SK-N-SH treated with all-trans-retinoic acid at 6 μM for 48 hours (cell line): ENCODE measurements around the gene HIP1.

ENCODE experiments used
- ATAC-seq: fragments of 200-7000 bp; cut with Tn5 transposase; 3 replicates; pipeline ENCODE4 v1.9.1; 2020; ENCODE audit warnings: mild to moderate bottlenecking, moderate library complexity
- ARNTL ChIP-seq: fragments of 450-650 bp; formaldehyde crosslinking; IDR thresholded peaks from 2 replicates; pipeline ENCODE4 v1.5.0; 2020; ENCODE audit warnings: low read depth, mild to moderate bottlenecking, moderate library complexity, borderline replicate concordance
- BACH2 ChIP-seq: fragments of 250-450 bp; sonication (Bioruptor Pico); IDR thresholded peaks from 2 replicates; pipeline ENCODE4 v1.9.0; 2021; ENCODE audit warnings: mild to moderate bottlenecking, borderline replicate concordance
- CREB5 ChIP-seq: fragments of 250-450 bp; sonication (Bioruptor Pico); IDR thresholded peaks from 2 replicates; pipeline ENCODE4 v1.5.1; 2020; ENCODE audit warnings: low read depth, mild to moderate bottlenecking, moderate library complexity
- CSDC2 ChIP-seq: fragments of 250-450 bp; sonication (Bioruptor Pico); IDR thresholded peaks from 2 replicates; pipeline ENCODE4 v1.5.0; 2020; ENCODE audit warnings: mild to moderate bottlenecking, moderate library complexity
- CSRNP3 ChIP-seq: fragments of 250-450 bp; sonication (Bioruptor Pico); IDR thresholded peaks from 2 replicates; pipeline ENCODE4 v1.5.1; 2021; ENCODE audit warnings: mild to moderate bottlenecking, moderate library complexity
- ESRRG ChIP-seq: fragments of 250-450 bp; sonication (Bioruptor Pico); IDR thresholded peaks from 2 replicates; pipeline ENCODE4 v1.6.1; 2021; ENCODE audit warnings: mild to moderate bottlenecking
- GLIS3 ChIP-seq: fragments of 250-450 bp; sonication (Bioruptor Pico); IDR thresholded peaks from 2 replicates; pipeline ENCODE4 v1.5.0; 2020; ENCODE audit warnings: mild to moderate bottlenecking, moderate library complexity
- OSR1 ChIP-seq: fragments of 250-450 bp; sonication (Bioruptor Pico); IDR thresholded peaks from 2 replicates; pipeline ENCODE4 v1.8.0; 2022; ENCODE audit warnings: moderate library complexity, mild to moderate bottlenecking, inconsistent platforms
- PATZ1 ChIP-seq: fragments of 250-450 bp; sonication (Bioruptor Pico); IDR thresholded peaks from 2 replicates; pipeline ENCODE4 v1.8.0; 2020; ENCODE audit warnings: mild to moderate bottlenecking, moderate library complexity, borderline replicate concordance
- POU6F1 ChIP-seq: fragments of 250-450 bp; sonication (Bioruptor Pico); IDR thresholded peaks from 2 replicates; pipeline ENCODE4 v1.8.0; 2021; ENCODE audit warnings: low read depth, mild to moderate bottlenecking, moderate library complexity, borderline replicate concordance
- RARB ChIP-seq: fragments of 250-450 bp; sonication (Bioruptor Pico); IDR thresholded peaks from 2 replicates; pipeline ENCODE4 v1.8.0; 2021; ENCODE audit warnings: mild to moderate bottlenecking, moderate library complexity
- TCF4 ChIP-seq: fragments of 250-450 bp; sonication (Bioruptor Pico); IDR thresholded peaks from 2 replicates; pipeline ENCODE4 v1.8.0; 2021; ENCODE audit warnings: mild to moderate bottlenecking, moderate library complexity, borderline replicate concordance
- TOX ChIP-seq: fragments of 250-450 bp; sonication (Bioruptor Pico); IDR thresholded peaks from 2 replicates; pipeline ENCODE4 v1.8.0; 2021; ENCODE audit warnings: mild to moderate bottlenecking, moderate library complexity, borderline replicate concordance
- TSHZ2 ChIP-seq: fragments of 250-450 bp; sonication (Bioruptor Pico); IDR thresholded peaks from 2 replicates; pipeline ENCODE4 v1.5.0; 2020; ENCODE audit warnings: mild to moderate bottlenecking, moderate library complexity
- ZC3H10 ChIP-seq: fragments of 250-450 bp; sonication (Bioruptor Pico); IDR thresholded peaks from 2 replicates; pipeline ENCODE4 v1.5.1; 2021; ENCODE audit warnings: mild to moderate bottlenecking, moderate library complexity
- ZFP30 ChIP-seq: fragments of 450-650 bp; formaldehyde crosslinking; IDR thresholded peaks from 2 replicates; pipeline ENCODE4 v1.5.0; 2022; ENCODE audit warnings: mild to moderate bottlenecking, moderate library complexity
- ZNF565 ChIP-seq: fragments of 450-650 bp; formaldehyde crosslinking; conservative IDR thresholded peaks from 2 replicates; pipeline ENCODE4 v1.5.0; 2020; ENCODE audit warnings: low read depth, mild to moderate bottlenecking, moderate library complexity
- ZNF70 ChIP-seq: fragments of 450-650 bp; formaldehyde crosslinking; IDR thresholded peaks from 2 replicates; pipeline ENCODE4 v1.5.0; 2020; ENCODE audit warnings: mild to moderate bottlenecking, moderate library complexity
- ZNF8 ChIP-seq: fragments of 450-650 bp; formaldehyde crosslinking; IDR thresholded peaks from 2 replicates; pipeline ENCODE4 v1.5.0; 2020; ENCODE audit warnings: mild to moderate bottlenecking, moderate library complexity

HIP1 gene

GRCh38 chr7:75715864-75716263, 22.9 kb downstream of the HIP1 start (continued):
- no peak for TF ChIP-seq BACH2 (CRISPR knock-in tag)
- no peak for TF ChIP-seq CREB5 (CRISPR knock-in tag)
- TF ChIP-seq CSDC2 (CRISPR knock-in tag), result no peak
- no peak for TF ChIP-seq ZNF70 (CRISPR knock-in tag)
- no peak for TF ChIP-seq RARB (CRISPR knock-in tag)
- TF ChIP-seq, all 23 proteins: peak for 0

GRCh38 chr7:75712517-75713361, 26.0 kb downstream of the HIP1 start:
- no peak for ATAC-seq
- TF ChIP-seq POU6F1 (CRISPR knock-in tag), result no peak
- no peak for TF ChIP-seq GLIS3 (CRISPR knock-in tag)
- no peak for TF ChIP-seq RARB (CRISPR knock-in tag)
- no peak for TF ChIP-seq ARNTL (CRISPR knock-in tag)
- no peak for TF ChIP-seq ESRRG
- no peak for TF ChIP-seq ZC3H10
- no peak for TF ChIP-seq TSHZ2 (CRISPR knock-in tag)
- no peak for TF ChIP-seq ZNF8
- TF ChIP-seq TOX (CRISPR knock-in tag), result no peak
- TF ChIP-seq ZFP30, result no peak
- TF ChIP-seq CSRNP3, result no peak
- no peak for TF ChIP-seq BACH2 (CRISPR knock-in tag)
- no peak for TF ChIP-seq ZNF565 (CRISPR knock-in tag)
- TF ChIP-seq CREB5 (CRISPR knock-in tag), result no peak
- TF ChIP-seq CSDC2 (CRISPR knock-in tag), result no peak
- TF ChIP-seq ZNF70 (CRISPR knock-in tag), result no peak
- TF ChIP-seq TCF4, result no peak
- no peak for TF ChIP-seq OSR1 (CRISPR knock-in tag)

- peak; percentile 91 for ATAC-seq
- no peak for TF ChIP-seq BACH2 (CRISPR knock-in tag)
- TF ChIP-seq ZNF8, result no peak
- no peak for TF ChIP-seq PATZ1
- TF ChIP-seq TSHZ2 (CRISPR knock-in tag), result no peak
- no peak for TF ChIP-seq ESRRG
- no peak for TF ChIP-seq CREB5 (CRISPR knock-in tag)
- TF ChIP-seq OSR1 (CRISPR knock-in tag), result no peak
- no peak for TF ChIP-seq ZC3H10
Measured at GRCh38 chr7:75711656-75712514, 26.9 kb downstream of the HIP1 start.
